Vagina (tissue), 2 donors: ENCODE data around the gene CAPN14. TPM values are rescaled to one million over a fixed set of nuclear protein-coding genes. Genes with fewer than 3 reads are reported as not detected.

Source experiments
- DNase-seq, 2 donors: peaks; one replicate each; pipeline ENCODE4 v3.0.0-alpha.2; 2017; ENCODE audit errors: extremely low spot score in 2 of 2
- H3K27ac ChIP-seq: fragments of 200-600 bp; sonication (generic); one replicate; pipeline ENCODE4 v1.5.1; 2019
- H3K27me3 ChIP-seq: fragments of 200-600 bp; sonication (generic); one replicate; pipeline ENCODE4 v1.5.1; 2019
- H3K36me3 ChIP-seq, 2 donors: fragments of 200-600 bp; sonication (generic); one replicate each; pipeline ENCODE4 v1.5.1; 2017 to 2019
- H3K4me1 ChIP-seq: fragments of 200-600 bp; sonication (generic); one replicate; pipeline ENCODE4 v1.5.1; 2019
- H3K4me3 ChIP-seq, 2 donors: fragments of 200-600 bp; sonication (generic); 1 replicate in 1 of 2; 2 replicates in 1 of 2; pipeline ENCODE4 v1.5.1; 2016 to 2019
- H3K9me3 ChIP-seq: fragments of 200-600 bp; sonication (generic); one replicate; pipeline ENCODE4 v1.5.1; 2019
- CTCF ChIP-seq, 3 experiments: fragments of 450-650 bp in 2 of 3; fragments of 200-600 bp in 1 of 3; sonication (generic) in 1 of 3; IDR thresholded peaks; one replicate each; pipeline ENCODE4 v1.5.1; 2017 to 2019; ENCODE audit warnings: antibody characterized with exemption in 3 of 3, mild to moderate bottlenecking in 2 of 3, moderate library complexity in 2 of 3
- POLR2A ChIP-seq, 2 donors: fragments of 450-650 bp; IDR thresholded peaks; one replicate each; pipeline ENCODE4 v1.6.1; 2017; ENCODE audit warnings: antibody characterized with exemption in 2 of 2, mild to moderate bottlenecking in 2 of 2, moderate library complexity in 2 of 2
- POLR2AphosphoS5 ChIP-seq, 2 donors: sonication (generic); formaldehyde crosslinking; IDR thresholded peaks; one replicate each; pipeline ENCODE4 v1.9.0; 2017; ENCODE audit warnings: antibody characterized with exemption in 2 of 2, mild to moderate bottlenecking in 2 of 2, low read depth in 1 of 2; ENCODE audit not compliant: insufficient read depth in 1 of 2
- intact Hi-C: fragments of 100-400 bp; cut with DNase I; formaldehyde crosslinking; loops from one replicate; pipeline ENCODE4 v1.15.1; 2023
- total RNA-seq: library from RNA; depleted of rRNA; stranded (reverse); fragments of >200 nt; gene quantifications from one replicate; pipeline ENCODE4 v1.2.3, GENCODE V29; 2016

CAPN14 gene
- total RNA-seq, 1 donor from 2014 or later, result 4.7 TPM

- DNase-seq, result peak in 1 of 2 donors; percentile 64
- H3K36me3 ChIP-seq, result no peaks in the 10 kb centered on the region
- no peak for TF ChIP-seq POLR2A (IDR thresholded peaks at IDR 0.05)
- no peak for TF ChIP-seq CTCF (IDR thresholded peaks at IDR 0.05)
- no peak for TF ChIP-seq POLR2AphosphoS5 (IDR thresholded peaks at IDR 0.05; ENCODE audit: insufficient read depth in 1 of 2, low read depth in 1 of 2)
- no peak overlapping the region for H3K27ac ChIP-seq
- no peaks in the 10 kb centered on the region for H3K9me3 ChIP-seq
- no peak overlapping the region for H3K4me3 ChIP-seq
- H3K4me1 ChIP-seq, result no peaks in the 10 kb centered on the region
- intact Hi-C loops, result no loop called here
- H3K27me3 ChIP-seq, result no peaks in the 10 kb centered on the region
These were observed 19.6 kb downstream of the CAPN14 start for GRCh38 chr2:31197669-31198068.

GRCh38 chr2:31197166-31197565 lies 20.1 kb downstream of the CAPN14 start:
- peak in 1 of 2 donors; percentile 70 for DNase-seq
- Histone ChIP-seq H3K4me3 (no peak overlapping the region), H3K9me3 (no peaks in the 10 kb centered on the region), H3K36me3 (no peaks in the 10 kb centered on the region), H3K27me3 (no peaks in the 10 kb centered on the region), H3K4me1 (no peaks in the 10 kb centered on the region), H3K27ac (no peak overlapping the region)
- intact Hi-C loops, result no loop called here
- TF ChIP-seq POLR2A (IDR thresholded peaks at IDR 0.05), result no peak
- no peak for TF ChIP-seq POLR2AphosphoS5 (IDR thresholded peaks at IDR 0.05; ENCODE audit: insufficient read depth in 1 of 2, low read depth in 1 of 2)
- TF ChIP-seq CTCF (IDR thresholded peaks at IDR 0.05), result no peak

GRCh38 chr2:31196622-31197021 lies 20.7 kb downstream of the CAPN14 start:
- intact Hi-C loops, result no loop called here

GRCh38 chr2:31193806-31194205 lies 23.5 kb downstream of the CAPN14 start:
- TF ChIP-seq POLR2A (IDR thresholded peaks at IDR 0.05) (no peak), CTCF (IDR thresholded peaks at IDR 0.05) (no peak), POLR2AphosphoS5 (IDR thresholded peaks at IDR 0.05; ENCODE audit: insufficient read depth in 1 of 2, low read depth in 1 of 2) (no peak)
- Histone ChIP-seq H3K4me1 (no peaks in the 10 kb centered on the region), H3K27ac (no peak overlapping the region), H3K4me3 (no peak overlapping the region), H3K27me3 (no peaks in the 10 kb centered on the region), H3K9me3 (no peaks in the 10 kb centered on the region), H3K36me3 (no peaks in the 10 kb centered on the region)
- intact Hi-C loops, result no loop called here
- DNase-seq, result peak in 1 of 2 donors; percentile 61

More at GRCh38 chr2:31196622-31197021, 20.7 kb downstream of the CAPN14 start:
- no peaks in the 10 kb centered on the region for H3K4me1 ChIP-seq
- H3K9me3 ChIP-seq, result no peaks in the 10 kb centered on the region
- no peaks in the 10 kb centered on the region for H3K36me3 ChIP-seq
- no peaks in the 10 kb centered on the region for H3K27me3 ChIP-seq
- H3K27ac ChIP-seq, result no peak overlapping the region
- TF ChIP-seq POLR2A (IDR thresholded peaks at IDR 0.05), result no peak
- no peak for TF ChIP-seq POLR2AphosphoS5 (IDR thresholded peaks at IDR 0.05; ENCODE audit: insufficient read depth in 1 of 2, low read depth in 1 of 2)
- no peak for TF ChIP-seq CTCF (IDR thresholded peaks at IDR 0.05)
- H3K4me3 ChIP-seq, result no peak overlapping the region
- DNase-seq, result no peak

- Histone ChIP-seq H3K4me1 (no peaks in the 10 kb centered on the region), H3K27ac (no peak overlapping the region), H3K9me3 (no peaks in the 10 kb centered on the region), H3K36me3 (no peaks in the 10 kb centered on the region), H3K4me3 (no peak overlapping the region), H3K27me3 (no peaks in the 10 kb centered on the region)
- TF ChIP-seq POLR2A (IDR thresholded peaks at IDR 0.05) (no peak), CTCF (IDR thresholded peaks at IDR 0.05) (no peak), POLR2AphosphoS5 (IDR thresholded peaks at IDR 0.05; ENCODE audit: insufficient read depth in 1 of 2, low read depth in 1 of 2) (no peak)
- DNase-seq, result peak; percentile 72 to 81
- intact Hi-C loops, result no loop called here
These were observed 24.4 kb downstream of the CAPN14 start for GRCh38 chr2:31192851-31193392.
